Measurements from ENCODE around the gene FREY1. TPM values are rescaled to one million over a fixed set of nuclear protein-coding genes. Genes with fewer than 3 reads are reported as not detected.
A peak's percentile ranks its signal among the peaks of the same experiment; 100 is the strongest.
"Not testable (repeated sequence)": the region's sequence is repeated elsewhere in the genome, so short reads cannot be mapped to it uniquely, and the experiment has no call there.

The FREY1 gene
- total and polyA plus RNA-seq, 9 of the 15 experiments (the other 6 are each of a cell fraction or from before 2014, with no cell fraction given) = 0.25 to 1.5 (median 1.1) TPM; not detected in 5

DNA sequence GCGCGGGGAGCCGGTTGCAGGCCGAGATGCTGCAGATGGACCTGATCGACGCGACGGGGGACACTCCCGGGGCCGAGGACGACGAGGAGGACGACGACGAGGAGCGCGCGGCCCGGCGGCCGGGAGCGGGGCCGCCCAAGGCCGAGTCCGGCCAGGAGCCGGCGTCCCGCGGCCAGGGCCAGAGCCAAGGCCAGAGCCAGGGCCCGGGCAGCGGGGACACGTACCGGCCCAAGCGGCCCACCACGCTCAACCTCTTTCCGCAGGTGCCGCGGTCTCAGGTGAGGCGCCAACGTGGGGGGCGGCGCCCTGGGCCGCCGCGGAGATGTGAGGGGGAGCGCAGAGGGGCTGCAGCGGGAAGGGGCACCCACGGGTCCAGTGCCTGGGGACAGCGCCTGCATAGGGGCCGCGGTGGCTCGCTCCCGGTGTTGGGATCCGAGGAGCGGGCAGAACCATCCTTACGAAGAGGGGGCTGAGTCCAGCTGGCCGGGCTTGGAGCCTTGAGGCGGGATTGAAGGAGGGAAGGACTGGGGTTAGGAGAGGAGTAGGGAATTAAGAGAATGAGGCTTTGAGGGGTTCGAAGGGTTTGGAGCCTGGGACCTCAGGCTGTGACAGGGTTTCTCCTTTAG lies 6.8 kb downstream of the FREY1 start (continued):
- peak; percentile 15; the same call in 1 of the 2 replicates for TF ChIP-seq PHF8 (IDR thresholded peaks at IDR 0.05; ENCODE audit: borderline replicate concordance, low read length)
- 0 out of 2 replicates have a peak, but pooled peaks have one; percentile 14 for TF ChIP-seq RB1 (IDR thresholded peaks at IDR 0.05; ENCODE audit: low read depth)
- not testable (repeated sequence) for TF ChIP-seq FOXM1 (IDR thresholded peaks at IDR 0.05; ENCODE audit: low read depth)
- 0 out of 2 replicates have a peak, but pooled peaks have one; percentile 23 for TF ChIP-seq FOXM1 (CRISPR knock-in tag; IDR thresholded peaks at IDR 0.05; ENCODE audit: low read depth)
- 0 out of 2 replicates have a peak, but pooled peaks have one; percentile 23 for TF ChIP-seq POLR2G (IDR thresholded peaks at IDR 0.05; ENCODE audit: low read depth, low read length)
- TF ChIP-seq ZBTB7A (IDR thresholded peaks at IDR 0.05; ENCODE audit: borderline replicate concordance, control insufficient read depth, low read depth, low read length) = 0 out of 2 replicates have a peak, but pooled peaks have one; percentile 11
- 0 out of 2 replicates have a peak, but pooled peaks have one; percentile 5 for TF ChIP-seq STAG1 (CRISPR knock-in tag; IDR thresholded peaks at IDR 0.05; ENCODE audit: borderline replicate concordance)
- TF ChIP-seq NRF1 (conservative IDR thresholded peaks at IDR 0.05 in 1 of 2, IDR thresholded peaks at IDR 0.05 in 1 of 2) = peak in 1 of 2 experiments; percentile 16; a peak in 1 of 4 replicates
- TF ChIP-seq ZFX (CRISPR knock-in tag; IDR thresholded peaks at IDR 0.05) = peak; percentile 49; the same call in 1 of the 2 replicates

All from K562 (cell line).